ENCODE measurements around the gene ASXL2. TPM values are rescaled to one million over a fixed set of nuclear protein-coding genes. Genes with fewer than 3 reads are reported as not detected.
"Not testable (repeated sequence)": the region's sequence is repeated elsewhere in the genome, so short reads cannot be mapped to it uniquely, and the experiment has no call there.

The ASXL2 gene
- total RNA-seq, 2 donors from 2014 or later: 6.6 to 8.3 TPM

- ATAC-seq (no peak), DNase-seq (no peak)
- Histone ChIP-seq H3K4me3 (no peak overlapping the region), H3K36me3 (replicated peaks in 1 of 2; ENCODE audit: insufficient read depth in 1 of 2, low read depth in 2 of 2) (no peaks in the 10 kb centered on the region), H3K4me1 (no peaks in the 10 kb centered on the region), H3K9me3 (no peaks in the 10 kb centered on the region), H3K27ac (no peak overlapping the region), H3K27me3 (no peaks in the 10 kb centered on the region)
- TF ChIP-seq CTCF (IDR thresholded peaks at IDR 0.05) (no peak), POLR2A (IDR thresholded peaks at IDR 0.05) (no peak)
- 46 to 62% methylated on average over 12 of the region's 12 CpGs for WGBS, 2 donors
- intact Hi-C loops (cut with DNase I): no loop called here
These were observed 166.5 kb downstream of the ASXL2 start for GRCh38 chr2:25711675-25712354.

- ATAC-seq (no peak), DNase-seq (no peak)
- Histone ChIP-seq H3K36me3 (replicated peaks in 1 of 2; ENCODE audit: insufficient read depth in 1 of 2, low read depth in 2 of 2) (no peaks in the 10 kb centered on the region), H3K27ac (no peak overlapping the region), H3K9me3 (no peaks in the 10 kb centered on the region), H3K4me1 (no peaks in the 10 kb centered on the region), H3K27me3 (no peaks in the 10 kb centered on the region), H3K4me3 (no peak overlapping the region)
- intact Hi-C loops (cut with DNase I): no loop called here
- WGBS, 2 donors: 88 to 90% methylated on average over 3 of the region's 3 CpGs
- no peak for TF ChIP-seq POLR2A (IDR thresholded peaks at IDR 0.05)
- no peak for TF ChIP-seq CTCF (IDR thresholded peaks at IDR 0.05)
These were observed 167.5 kb downstream of the ASXL2 start for GRCh38 chr2:25710750-25711149.

- WGBS, 2 donors: 77 to 84% methylated on average over 2 of the region's 2 CpGs
- no peak overlapping the region for H3K27ac ChIP-seq
- intact Hi-C loops (cut with DNase I): no loop called here
These were observed 168.9 kb downstream of the ASXL2 start for GRCh38 chr2:25709349-25709748.

GRCh38 chr2:25707927-25708590 is 170.2 kb downstream of the ASXL2 start:
- DNase-seq: no peak
- TF ChIP-seq CTCF (IDR thresholded peaks at IDR 0.05) (no peak), POLR2A (IDR thresholded peaks at IDR 0.05) (no peak)
- ATAC-seq: no peak
- no peak overlapping the region for H3K27ac ChIP-seq
- H3K9me3 ChIP-seq: no peaks in the 10 kb centered on the region
- H3K4me3 ChIP-seq: no peak overlapping the region
- no peaks in the 10 kb centered on the region for H3K36me3 ChIP-seq (replicated peaks in 1 of 2; ENCODE audit: insufficient read depth in 1 of 2, low read depth in 2 of 2)
- WGBS, 2 donors: 80 to 90% methylated on average over 5 of the region's 5 CpGs
- H3K4me1 ChIP-seq: no peaks in the 10 kb centered on the region
- H3K27me3 ChIP-seq: no peaks in the 10 kb centered on the region
- intact Hi-C loops (cut with DNase I): no loop called here

More at GRCh38 chr2:25709349-25709748, 168.9 kb downstream of the ASXL2 start:
- Histone ChIP-seq H3K4me1 (no peaks in the 10 kb centered on the region), H3K36me3 (replicated peaks in 1 of 2; ENCODE audit: insufficient read depth in 1 of 2, low read depth in 2 of 2) (no peaks in the 10 kb centered on the region), H3K4me3 (no peak overlapping the region), H3K9me3 (no peaks in the 10 kb centered on the region), H3K27me3 (no peaks in the 10 kb centered on the region)
- ATAC-seq: no peak
- TF ChIP-seq CTCF (IDR thresholded peaks at IDR 0.05): no peak
- DNase-seq: no peak

- H3K36me3 ChIP-seq (replicated peaks in 1 of 2; ENCODE audit: insufficient read depth in 1 of 2, low read depth in 2 of 2); H3K27ac ChIP-seq; H3K4me1 ChIP-seq; H3K9me3 ChIP-seq; intact Hi-C loops (cut with DNase I); ATAC-seq; DNase-seq; H3K4me3 ChIP-seq; H3K27me3 ChIP-seq: not testable (repeated sequence)
- WGBS, 2 donors: 92 to 95% methylated on average over 5 to 28 of the region's 33 CpGs
These were observed 172.7 kb downstream of the ASXL2 start for GRCh38 chr2:25705575-25705974.

Measured in body of pancreas (tissue), 4 donors.